Endothelial cell of umbilical vein (primary cell): ENCODE data around the gene CAMSAP3. TPM values are rescaled to one million over a fixed set of nuclear protein-coding genes. Genes with fewer than 3 reads are reported as not detected.

Experiments used
- BruUV-seq: library from RNA; stranded (reverse); fragments of 400-500 nt; replicated peaks from 2 replicates; lab custom pipeline; 2021; lab: Mats Ljungman, UMichigan
- CTCF ChIA-PET: fragments of 300-600, 350-600 bp; sonication (Branson Sonifier 250); formaldehyde crosslinking; loops from one replicate; lab custom pipeline; 2021; ENCODE audit warnings: antibody characterized with exemption, inconsistent platforms; lab: Charles Lee
- POLR2A ChIA-PET: fragments of 300-600, 350-600 bp; sonication (Branson Sonifier 250); formaldehyde crosslinking; loops from one replicate; lab custom pipeline; 2021; ENCODE audit warnings: antibody characterized with exemption, inconsistent platforms; lab: Charles Lee
- DNase-seq: peaks from one replicate; pipeline ENCODE4 v3.0.0-alpha.2; 2011; ENCODE audit warnings: low read depth, low spot score
- FAIRE-seq: peaks from 2 replicates; lab custom pipeline; 2011; peaks lifted over from hg19 to GRCh38; lab: Jason Lieb, UNC
- H2AFZ ChIP-seq: 2 replicates; pipeline ENCODE4 v1.6.0; 2012; ENCODE audit warnings: low read depth, low read length, control low read depth, inconsistent platforms
- H3K27ac ChIP-seq: 2 replicates; pipeline ENCODE4 v1.5.1; 2011; ENCODE audit warnings: low read depth, mild to moderate bottlenecking, control low read depth, low read length, moderate library complexity; ENCODE audit not compliant: insufficient read depth
- H3K27me3 ChIP-seq, 2 experiments: 2 replicates each; pipeline versions ENCODE4 v1.6.0 to v1.6.1; 2011; ENCODE audit warnings: low read length in 2 of 2, mixed read lengths in 1 of 2; ENCODE audit not compliant: control insufficient read depth in 2 of 2, insufficient read depth in 2 of 2
- H3K36me3 ChIP-seq, 2 experiments: 2 replicates in 1 of 2; 3 replicates in 1 of 2; pipeline ENCODE4 v1.5.1; 2011; ENCODE audit warnings: low read length in 2 of 2, mild to moderate bottlenecking in 1 of 2, moderate library complexity in 1 of 2; ENCODE audit not compliant: control insufficient read depth in 2 of 2, insufficient read depth in 2 of 2; ENCODE audit errors: extremely low read depth in 1 of 2
- H3K4me1 ChIP-seq: 3 replicates; pipeline ENCODE4 v1.5.1; 2011; ENCODE audit warnings: mild to moderate bottlenecking, low read length; ENCODE audit not compliant: control insufficient read depth, insufficient read depth; ENCODE audit errors: extremely low read depth
- H3K4me2 ChIP-seq: 2 replicates; pipeline ENCODE4 v1.6.1; 2011; ENCODE audit warnings: low read length, control low read depth, mixed read lengths; ENCODE audit not compliant: insufficient read depth
- H3K4me3 ChIP-seq, 3 experiments: fragments of 200-600 bp in 1 of 3; sonication (generic), shearing (Covaris generic) in 1 of 3; replicated peaks in 1 of 3; 2 replicates each; pipeline ENCODE4 v1.5.1; 2011 to 2016; ENCODE audit warnings: control low read depth in 3 of 3, low read length in 3 of 3, mild to moderate bottlenecking in 2 of 3, inconsistent platforms in 1 of 3, low read depth in 1 of 3, moderate library complexity in 1 of 3; ENCODE audit not compliant: insufficient read depth in 1 of 3
- H3K79me2 ChIP-seq: 2 replicates; pipeline ENCODE4 v1.6.0; 2012; ENCODE audit warnings: low read length, inconsistent platforms; ENCODE audit not compliant: control insufficient read depth, insufficient read depth
- H3K9ac ChIP-seq: replicated peaks from 2 replicates; pipeline ENCODE3; 2011; ENCODE audit warnings: low read length, control low read depth; ENCODE audit not compliant: insufficient read depth; ENCODE audit errors: extremely low read depth
- H3K9me1 ChIP-seq: replicated peaks from 3 replicates; pipeline ENCODE4 v1.6.0; 2011; ENCODE audit warnings: mild to moderate bottlenecking, low read length; ENCODE audit not compliant: control insufficient read depth, insufficient read depth; ENCODE audit errors: extremely low read depth
- H3K9me3 ChIP-seq: replicated peaks from 2 replicates; pipeline ENCODE4 v1.5.1; 2012; ENCODE audit warnings: low read length, inconsistent platforms; ENCODE audit not compliant: control insufficient read depth, insufficient read depth
- H4K20me1 ChIP-seq: replicated peaks from 2 replicates; pipeline ENCODE3; 2011; ENCODE audit warnings: mild to moderate bottlenecking, low read length; ENCODE audit not compliant: control insufficient read depth, insufficient read depth; ENCODE audit errors: extremely low read depth
- FOS ChIP-seq: IDR thresholded peaks from 2 replicates; pipeline ENCODE4 v1.6.1; 2011; ENCODE audit warnings: mild to moderate bottlenecking, low read length, moderate library complexity, borderline replicate concordance; ENCODE audit not compliant: insufficient read depth
- GATA2 ChIP-seq: IDR thresholded peaks from 2 replicates; pipeline ENCODE4 v1.7.0; 2011; ENCODE audit warnings: low read depth, mild to moderate bottlenecking, moderate library complexity, mixed read lengths, low read length; ENCODE audit not compliant: insufficient read length, insufficient read depth
- JUN ChIP-seq: IDR thresholded peaks from 2 replicates; pipeline ENCODE4 v1.6.1; 2011; ENCODE audit warnings: borderline replicate concordance, low read depth; ENCODE audit not compliant: insufficient read length, insufficient read depth
- dilution Hi-C: fragments of 300-500 bp; cut with MboI; formaldehyde crosslinking; loops from one replicate; pipeline ENCODE4 v1.15.0; 2019; ENCODE audit warnings: low sequenced_read_pairs; ENCODE audit not compliant: extremely low pct_ligation_motif_present
- intact Hi-C: fragments of 100-400 bp; cut with micrococcal nuclease; formaldehyde crosslinking; loops from one replicate; pipeline ENCODE4 v1.10.0; 2022
- polyA plus RNA-seq, 4 experiments: library from polyadenylated mRNA; depleted of rRNA in 3 of 4; stranded (reverse) in 3 of 4; unstranded in 1 of 4; fragments of >200 nt; gene quantifications; 2 replicates each; pipeline versions ENCODE4 v1.2.1 to v1.2.3, GENCODE V29; 2011 to 2012; ENCODE audit warnings: missing spikeins in 1 of 4
- total RNA-seq: library from RNA; stranded (reverse); gene quantifications from 2 replicates; pipeline ENCODE4 v1.2.3, GENCODE V29; 2021

The CAMSAP3 gene
- total and polyA plus RNA-seq, 2 donors (not counting 3 experiments of a cell fraction or from before 2014, with no cell fraction given): 0.11 to 0.22 TPM

- Histone ChIP-seq H3K27me3 (no peaks in the 10 kb centered on the region), H3K27ac (peak overlapping the region; percentile 23), H3K79me2 (no peaks in the 10 kb centered on the region), H3K36me3 (no peaks in the 10 kb centered on the region), H3K4me1 (peaks cover 14% of the 10 kb centered on the region), H3K4me2 (peak overlapping the region; percentile 4), H3K4me3 (no peak overlapping the region), H2AFZ (peak overlapping the region; percentile 86), H3K9me3 (no peaks in the 10 kb centered on the region), H4K20me1 (no peaks in the 10 kb centered on the region), H3K9me1 (no peaks in the 10 kb centered on the region), H3K9ac (no peak overlapping the region)
- ChIA-PET POLR2A (no interaction called here), CTCF (interaction anchor here (0.8 to 3.8 kb wide), 4 partner anchors 13 to 197 kb away, joined by 3 to 23 read pairs (median 8); partner anchors contain the start of gene TRAPPC5)
- dilution Hi-C loops (no loop called here), intact Hi-C loops (no loop called here)
- peak; percentile 15 for DNase-seq
- BruUV-seq: no TSS peak
- TF ChIP-seq JUN (peak; percentile 16), FOS (no peak)
- FAIRE-seq: peak; percentile 46
Observed at GRCh38 chr19:7655581-7655980, 59.9 kb downstream of the CAMSAP3 start.

GRCh38 chr19:7657131-7657751 is 61.6 kb downstream of the CAMSAP3 start:
- Histone ChIP-seq H3K9ac (no peak overlapping the region), H3K79me2 (no peaks in the 10 kb centered on the region), H3K27me3 (no peaks in the 10 kb centered on the region), H2AFZ (no peak overlapping the region), H3K4me2 (no peak overlapping the region), H3K4me1 (peaks cover 11% of the 10 kb centered on the region), H4K20me1 (no peaks in the 10 kb centered on the region), H3K27ac (no peak overlapping the region), H3K36me3 (no peaks in the 10 kb centered on the region), H3K9me3 (no peaks in the 10 kb centered on the region), H3K9me1 (no peaks in the 10 kb centered on the region), H3K4me3 (no peak overlapping the region)
- ChIA-PET CTCF (interaction anchor here (1.5 to 3.8 kb wide), 3 partner anchors 23 to 142 kb away, joined by 5 to 23 read pairs (median 11); partner anchors contain the start of gene TRAPPC5), POLR2A (no interaction called here)
- dilution Hi-C loops (no loop called here), intact Hi-C loops (no loop called here)
- TF ChIP-seq GATA2: no peak
- TF ChIP-seq JUN: no peak
- FAIRE-seq (no peak), DNase-seq (no peak)
- BruUV-seq: no TSS peak
